ENCODE data around the gene GSTM5. TPM values are rescaled to one million over a fixed set of nuclear protein-coding genes. Genes with fewer than 3 reads are reported as not detected.
"Not testable (repeated sequence)": the region's sequence is repeated elsewhere in the genome, so short reads cannot be mapped to it uniquely, and the experiment has no call there.

Gene GSTM5
- total RNA-seq, 4 donors from 2014 or later = 0.85 to 5.0 (median 2.0) TPM; not detected in 1

GRCh38 chr1:109671067-109671466 lies 41.0 kb upstream of the GSTM5 start:
- TF ChIP-seq CTCF (IDR thresholded peaks at IDR 0.05) (no peak), POLR2A (IDR thresholded peaks at IDR 0.05) (no peak)
- no peak for DNase-seq
- no peaks in the 10 kb centered on the region for H3K9me3 ChIP-seq
- peaks cover 0 to 14% (median 2%) of the 10 kb centered on the region in 4 donors for H3K4me1 ChIP-seq
- no peak overlapping the region for H3K4me3 ChIP-seq
- H3K27me3 ChIP-seq = no peaks in the 10 kb centered on the region
- H3K36me3 ChIP-seq = peaks cover 0 to 5% (median 0%) of the 10 kb centered on the region in 3 donors
- H3K27ac ChIP-seq = no peak overlapping the region

- not testable (repeated sequence) for H3K27ac ChIP-seq, H3K36me3 ChIP-seq, H3K9me3 ChIP-seq, H3K4me3 ChIP-seq, DNase-seq, H3K27me3 ChIP-seq, H3K4me1 ChIP-seq
Observed at GRCh38 chr1:109673861-109674260, 38.2 kb upstream of the GSTM5 start.

DNA sequence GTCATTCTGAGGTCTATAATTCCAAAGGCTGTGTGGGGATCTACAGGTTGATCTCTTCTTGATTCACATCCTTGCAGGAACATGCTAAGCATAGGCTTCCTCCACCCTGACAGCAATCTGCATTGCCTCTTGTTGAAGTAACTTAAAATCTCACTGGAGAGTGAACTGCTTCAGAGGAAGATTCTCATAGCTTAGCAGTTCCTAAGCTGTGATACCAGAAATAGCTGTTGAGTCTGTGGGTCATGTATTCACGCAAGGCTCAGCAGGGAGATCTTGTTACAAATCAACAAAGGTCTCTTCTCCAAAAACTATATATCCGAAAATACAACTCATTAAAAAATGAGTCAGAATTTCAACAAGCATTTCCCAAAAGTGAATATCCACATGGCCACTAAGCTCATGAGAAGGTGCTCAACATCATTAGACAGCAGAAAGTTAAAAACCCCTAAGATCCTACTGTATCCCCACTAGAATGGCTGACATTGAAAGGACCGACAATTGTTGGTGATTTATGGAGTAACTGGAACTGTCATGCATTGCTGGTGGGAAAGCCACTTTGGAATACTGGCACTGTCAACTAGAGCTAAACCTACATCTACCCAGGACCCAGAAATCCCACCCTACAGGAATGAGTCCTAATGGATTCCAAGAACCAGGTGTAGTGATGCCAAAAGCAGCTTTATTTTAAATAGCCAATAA lies 35.2 kb upstream of the GSTM5 start:
- H3K4me1 ChIP-seq = not testable (repeated sequence)

GRCh38 chr1:109677459-109677858 lies 34.6 kb upstream of the GSTM5 start:
- H3K36me3 ChIP-seq = peaks cover 0 to 5% (median 0%) of the 10 kb centered on the region in 3 donors
- no peak overlapping the region for H3K27ac ChIP-seq
- H3K4me3 ChIP-seq = no peak overlapping the region
- no peak for TF ChIP-seq CTCF (IDR thresholded peaks at IDR 0.05)
- TF ChIP-seq POLR2A (IDR thresholded peaks at IDR 0.05) = no peak
- H3K27me3 ChIP-seq = no peaks in the 10 kb centered on the region
- no peak for DNase-seq
- H3K9me3 ChIP-seq = no peaks in the 10 kb centered on the region
- H3K4me1 ChIP-seq = no peaks in the 10 kb centered on the region

More for the DNA sequence above, 35.2 kb upstream of the GSTM5 start:
- not testable (repeated sequence) for H3K27ac ChIP-seq, H3K4me3 ChIP-seq, H3K9me3 ChIP-seq, H3K27me3 ChIP-seq, H3K36me3 ChIP-seq, DNase-seq

DNA sequence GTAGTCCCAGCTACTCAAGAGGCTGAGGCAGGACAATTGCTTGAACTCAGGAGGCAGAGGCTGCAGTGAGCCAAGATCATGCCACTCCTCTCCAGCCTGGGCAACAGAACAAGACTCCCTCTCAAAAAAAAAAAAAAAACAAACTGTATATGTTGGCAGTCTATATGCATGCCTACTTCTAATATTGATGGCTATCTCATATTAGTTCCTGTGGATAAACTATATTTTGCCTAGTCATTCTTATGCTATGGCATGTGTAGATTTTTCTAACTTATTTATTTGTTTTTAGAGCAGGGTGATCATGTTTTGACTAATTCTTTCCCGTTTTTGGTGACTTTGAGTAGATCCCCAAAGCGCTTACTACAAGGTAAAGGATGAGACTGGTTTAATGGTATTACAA lies 33.4 kb upstream of the GSTM5 start:
- H3K36me3 ChIP-seq, DNase-seq, H3K27me3 ChIP-seq, H3K4me3 ChIP-seq, H3K27ac ChIP-seq, H3K4me1 ChIP-seq, H3K9me3 ChIP-seq: not testable (repeated sequence)

GRCh38 chr1:109684777-109685176 lies 27.3 kb upstream of the GSTM5 start:
- not testable (repeated sequence) for H3K4me3 ChIP-seq, H3K9me3 ChIP-seq, H3K27me3 ChIP-seq, DNase-seq, H3K36me3 ChIP-seq, H3K4me1 ChIP-seq, H3K27ac ChIP-seq

- H3K27ac ChIP-seq, DNase-seq, H3K36me3 ChIP-seq, H3K4me1 ChIP-seq, H3K9me3 ChIP-seq, H3K4me3 ChIP-seq, H3K27me3 ChIP-seq: not testable (repeated sequence)
Observed at GRCh38 chr1:109685399-109685798, 26.7 kb upstream of the GSTM5 start.

- not testable (repeated sequence) for H3K9me3 ChIP-seq, H3K4me3 ChIP-seq, H3K27me3 ChIP-seq, DNase-seq, H3K4me1 ChIP-seq, H3K36me3 ChIP-seq
- peak overlapping the region in 1 of 4 donors; percentile 57 for H3K27ac ChIP-seq
Observed at GRCh38 chr1:109685890-109686289, 26.2 kb upstream of the GSTM5 start.

- H3K27me3 ChIP-seq = not testable (repeated sequence)
- peak overlapping the region in 1 of 4 donors; percentile 81 for H3K27ac ChIP-seq
- peak overlapping the region in 1 of 4 donors; percentile 63 for H3K4me3 ChIP-seq
Observed at GRCh38 chr1:109687109-109687508, 24.9 kb upstream of the GSTM5 start.

More at GRCh38 chr1:109687109-109687508, 24.9 kb upstream of the GSTM5 start:
- not testable (repeated sequence) for H3K36me3 ChIP-seq, H3K4me1 ChIP-seq, H3K9me3 ChIP-seq, DNase-seq

Measured in Peyer's patch (tissue), 4 donors.